Measurements from ENCODE around the gene ARSD.
"Not testable (repeated sequence)": the region's sequence is repeated elsewhere in the genome, so short reads cannot be mapped to it uniquely, and the experiment has no call there.

Gene ARSD

GRCh38 chrX:2892816-2893215 lies 36.3 kb downstream of the ARSD start:
- no peak for DNase-seq (ENCODE audit: low read depth in 2 of 2)

- DNase-seq (ENCODE audit: low read depth in 2 of 2): not testable (repeated sequence)
Observed at GRCh38 chrX:2890536-2891460, 38.3 kb downstream of the ARSD start.

GRCh38 chrX:2889706-2890490 lies 39.2 kb downstream of the ARSD start:
- DNase-seq (ENCODE audit: low read depth in 2 of 2): not testable (repeated sequence)

GRCh38 chrX:2889045-2889605 lies 40.0 kb downstream of the ARSD start:
- no peak for DNase-seq (ENCODE audit: low read depth in 2 of 2)

- no peak for DNase-seq (ENCODE audit: low read depth in 2 of 2)
Observed at GRCh38 chrX:2888309-2888708, 40.8 kb downstream of the ARSD start.

- no peak for DNase-seq (ENCODE audit: low read depth in 2 of 2)
Observed at GRCh38 chrX:2883770-2884169, 45.4 kb downstream of the ARSD start.

- DNase-seq (ENCODE audit: low read depth in 2 of 2): no peak
Observed at GRCh38 chrX:2879670-2880069, 49.5 kb downstream of the ARSD start.

GRCh38 chrX:2878563-2878962 lies 50.6 kb downstream of the ARSD start:
- DNase-seq (ENCODE audit: low read depth in 2 of 2): no peak

GRCh38 chrX:2875798-2876399 lies 53.2 kb downstream of the ARSD start:
- DNase-seq (ENCODE audit: low read depth in 2 of 2): no peak

GRCh38 chrX:2875136-2875481 lies 54.0 kb downstream of the ARSD start:
- no peak for DNase-seq (ENCODE audit: low read depth in 2 of 2)

- DNase-seq (ENCODE audit: low read depth in 2 of 2): no peak
Observed at GRCh38 chrX:2874222-2875135, 54.7 kb downstream of the ARSD start.

- no peak for DNase-seq (ENCODE audit: low read depth in 2 of 2)
Observed at GRCh38 chrX:2872671-2873277, 56.4 kb downstream of the ARSD start.

GRCh38 chrX:2871831-2872230 lies 57.3 kb downstream of the ARSD start:
- no peak for DNase-seq (ENCODE audit: low read depth in 2 of 2)

GRCh38 chrX:2870650-2871049 lies 58.5 kb downstream of the ARSD start:
- no peak for DNase-seq (ENCODE audit: low read depth in 2 of 2)

- no peak for DNase-seq (ENCODE audit: low read depth in 2 of 2)
Observed at GRCh38 chrX:2867206-2867605, 61.9 kb downstream of the ARSD start.

GRCh38 chrX:2863646-2864045 lies 65.5 kb downstream of the ARSD start:
- no peak for DNase-seq (ENCODE audit: low read depth in 2 of 2)

GRCh38 chrX:2862404-2862803 lies 66.7 kb downstream of the ARSD start:
- no peak for DNase-seq (ENCODE audit: low read depth in 2 of 2)

- DNase-seq (ENCODE audit: low read depth in 2 of 2): no peak
Observed at GRCh38 chrX:2859197-2859797, 69.8 kb downstream of the ARSD start.

GRCh38 chrX:2857566-2857965 lies 71.6 kb downstream of the ARSD start:
- DNase-seq (ENCODE audit: low read depth in 2 of 2): no peak

- no peak for DNase-seq (ENCODE audit: low read depth in 2 of 2)
Observed at GRCh38 chrX:2855761-2856160, 73.4 kb downstream of the ARSD start.

Data from stimulated activated CD4-positive, alpha-beta T cell treated with anti-CD3 and anti-CD28 coated beads, Interleukin-1b, Interleukin-23, amount 100 ng/mL, for 1 hour (primary cell).